Colonic mucosa (tissue), 4 donors: ENCODE results near the gene SPEG. TPM values are rescaled to one million over a fixed set of nuclear protein-coding genes. Genes with fewer than 3 reads are reported as not detected.

Experiments used
- DNase-seq: peaks from one replicate; pipeline ENCODE4 v3.0.0-alpha.2; 2020
- H3K27ac ChIP-seq: fragments of 200-600 bp; one replicate; pipeline ENCODE4 v1.8.0; 2021
- H3K27me3 ChIP-seq: fragments of 200-600 bp; one replicate; pipeline ENCODE4 v1.8.0; 2021
- H3K36me3 ChIP-seq: fragments of 200-600 bp; one replicate; pipeline ENCODE4 v1.8.0; 2021
- H3K4me1 ChIP-seq: fragments of 200-600 bp; one replicate; pipeline ENCODE4 v1.8.0; 2021; ENCODE audit warnings: mild to moderate bottlenecking
- H3K4me3 ChIP-seq: fragments of 200-600 bp; one replicate; pipeline ENCODE4 v1.8.0; 2021
- H3K9ac ChIP-seq, 2 donors: one replicate each; pipeline ENCODE4 v1.7.0; 2013; ENCODE audit warnings: control low read depth in 2 of 2, low read depth in 2 of 2, low read length in 2 of 2
- H3K9me3 ChIP-seq: fragments of 200-600 bp; one replicate; pipeline ENCODE4 v1.8.0; 2021
- CTCF ChIP-seq: fragments of 200-600 bp; IDR thresholded peaks from one replicate; pipeline ENCODE4 v1.8.0; 2022; ENCODE audit warnings: antibody characterized with exemption, mild to moderate bottlenecking
- intact Hi-C: fragments of 100-400 bp; cut with DNase I; formaldehyde crosslinking; loops from one replicate; pipeline ENCODE4 v1.14.1; 2022
- total RNA-seq, 2 donors: library from RNA; stranded (reverse); fragmentation: NEBNext Ultra II Directional in 1 of 2; extraction: Animal tissue kit (Norgen Biotek cat#: 25700) in 1 of 2; gene quantifications; one replicate each; pipeline ENCODE4 v1.2.1, GENCODE V29; 2021
- donor health status: healthy.
- donor health status: DM: no; HTN: no; CAD: no.
- donor health status: DM: no; HTN: no; CAD: no.

Gene SPEG
- total RNA-seq, 2 donors from 2014 or later: 6.2 to 19.3 TPM

DNA sequence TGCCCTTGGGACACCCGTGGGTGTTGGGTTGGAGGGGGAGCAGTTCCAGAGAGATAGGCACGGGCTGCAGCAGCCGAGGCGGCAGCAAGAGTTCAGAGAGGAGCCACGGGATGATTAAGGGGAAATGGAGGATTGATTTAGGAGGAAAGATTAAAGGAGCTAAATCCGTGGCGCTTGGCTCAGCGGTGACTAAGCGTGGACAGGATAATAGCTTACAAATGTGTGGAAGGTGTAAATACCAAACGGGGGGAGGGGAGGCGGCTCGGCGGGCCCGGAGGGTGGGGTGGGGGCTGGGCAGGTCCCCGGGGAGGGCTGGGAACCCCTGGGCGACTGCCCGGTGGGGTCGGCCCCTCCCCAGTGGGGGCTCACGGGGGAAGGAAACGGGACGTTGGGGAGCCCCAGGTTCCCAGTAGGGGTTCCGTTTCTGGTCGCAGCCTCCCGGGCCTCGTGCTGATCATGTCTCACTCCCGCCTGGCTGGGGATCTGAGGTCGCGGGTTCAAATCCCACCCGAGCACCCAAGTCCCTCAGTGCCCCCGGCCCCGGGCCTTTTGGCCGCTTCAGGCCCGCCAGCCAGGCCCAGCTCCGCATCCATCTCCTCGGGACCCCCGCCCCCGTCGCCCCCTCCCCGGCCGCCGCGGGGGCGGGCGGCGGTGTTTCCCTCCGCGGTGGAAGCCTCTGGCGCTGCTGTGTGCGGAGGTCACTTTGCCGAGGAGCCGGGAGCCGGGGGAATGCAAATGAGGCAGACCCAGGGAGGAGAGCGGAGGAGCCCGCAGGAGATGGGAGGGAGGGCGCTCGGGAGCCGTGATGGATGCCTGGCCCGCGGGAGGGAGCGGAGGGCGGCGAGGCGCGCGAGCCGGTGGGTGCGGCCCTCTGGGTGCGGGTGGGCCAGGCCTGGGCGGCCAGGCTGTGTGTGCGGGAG lies 87.7 kb downstream of the SPEG start:
- no peak for DNase-seq
- Histone ChIP-seq H3K27ac (no peak overlapping the region), H3K9ac (no peak overlapping the region)

DNA sequence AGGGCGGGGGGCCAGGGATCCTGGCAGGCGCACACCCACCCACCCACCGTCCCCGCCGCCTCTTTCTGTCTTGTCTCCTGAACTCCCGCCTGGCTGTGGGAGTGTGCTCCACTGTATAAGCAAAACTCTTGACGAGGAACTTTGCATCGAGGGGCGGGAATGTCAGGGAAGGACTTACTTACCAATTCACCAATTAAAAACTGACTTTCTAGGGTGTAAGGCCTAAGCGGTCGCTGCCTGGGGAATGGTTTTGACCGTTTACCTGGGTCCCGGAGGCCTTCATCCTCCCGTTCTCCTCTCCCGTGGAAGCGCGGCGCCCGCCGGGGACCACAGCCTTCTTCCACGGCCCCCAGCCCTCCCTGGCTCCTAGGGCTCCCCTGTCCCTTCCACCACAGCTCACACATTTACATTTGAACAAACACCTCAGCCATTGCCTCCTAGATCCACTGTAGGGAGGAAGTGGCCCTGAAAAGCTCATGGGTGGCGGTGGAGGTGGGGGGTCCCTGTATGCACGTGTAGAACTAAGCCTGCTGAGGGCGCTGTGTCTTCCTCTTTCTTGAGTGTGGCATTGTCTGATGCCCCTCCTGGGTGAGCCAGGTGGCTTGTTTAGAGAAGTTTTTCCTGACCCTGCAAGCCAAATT lies 88.5 kb downstream of the SPEG start:
- Histone ChIP-seq H3K27ac (no peak overlapping the region), H3K4me3 (no peak overlapping the region)
- no peak for DNase-seq

More for the DNA sequence above, 87.7 kb downstream of the SPEG start:
- no peak overlapping the region for H3K4me3 ChIP-seq
- no peak for TF ChIP-seq CTCF
- intact Hi-C loops: no loop called here
- H3K9me3 ChIP-seq: no peaks in the 10 kb centered on the region
- H3K27me3 ChIP-seq: peaks cover 35% of the 10 kb centered on the region
- H3K4me1 ChIP-seq: no peaks in the 10 kb centered on the region
- H3K36me3 ChIP-seq: no peaks in the 10 kb centered on the region

DNA sequence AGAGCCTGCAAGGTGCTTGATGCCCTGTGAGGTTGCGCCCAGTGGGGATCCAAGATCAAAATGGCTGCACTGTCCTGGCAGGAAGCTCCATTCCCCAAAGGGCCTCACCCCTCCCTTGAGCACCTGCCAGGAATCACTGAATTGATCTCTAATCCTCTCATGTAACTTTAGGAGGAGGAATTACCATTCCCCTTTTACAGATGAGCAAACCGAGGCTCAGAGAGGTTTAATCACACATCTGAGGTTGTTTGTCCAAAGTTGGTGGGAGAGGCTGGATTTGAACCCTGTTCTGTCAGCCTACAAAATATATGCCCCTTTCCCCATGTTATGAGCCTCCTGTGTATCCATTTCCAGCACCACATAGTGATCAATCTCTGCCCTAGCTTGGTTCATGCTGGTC lies 90.2 kb downstream of the SPEG start:
- Histone ChIP-seq H3K4me3 (no peak overlapping the region), H3K9ac (no peak overlapping the region), H3K4me1 (no peaks in the 10 kb centered on the region), H3K27ac (no peak overlapping the region), H3K9me3 (no peaks in the 10 kb centered on the region), H3K27me3 (peaks cover 45% of the 10 kb centered on the region), H3K36me3 (no peaks in the 10 kb centered on the region)
- TF ChIP-seq CTCF: no peak
- no peak for DNase-seq
- intact Hi-C loops: no loop called here

More for the DNA sequence above, 88.5 kb downstream of the SPEG start:
- Histone ChIP-seq H3K27me3 (peaks cover 35% of the 10 kb centered on the region), H3K4me1 (no peaks in the 10 kb centered on the region), H3K36me3 (no peaks in the 10 kb centered on the region), H3K9ac (no peak overlapping the region), H3K9me3 (no peaks in the 10 kb centered on the region)
- intact Hi-C loops: no loop called here
- TF ChIP-seq CTCF: no peak

DNA sequence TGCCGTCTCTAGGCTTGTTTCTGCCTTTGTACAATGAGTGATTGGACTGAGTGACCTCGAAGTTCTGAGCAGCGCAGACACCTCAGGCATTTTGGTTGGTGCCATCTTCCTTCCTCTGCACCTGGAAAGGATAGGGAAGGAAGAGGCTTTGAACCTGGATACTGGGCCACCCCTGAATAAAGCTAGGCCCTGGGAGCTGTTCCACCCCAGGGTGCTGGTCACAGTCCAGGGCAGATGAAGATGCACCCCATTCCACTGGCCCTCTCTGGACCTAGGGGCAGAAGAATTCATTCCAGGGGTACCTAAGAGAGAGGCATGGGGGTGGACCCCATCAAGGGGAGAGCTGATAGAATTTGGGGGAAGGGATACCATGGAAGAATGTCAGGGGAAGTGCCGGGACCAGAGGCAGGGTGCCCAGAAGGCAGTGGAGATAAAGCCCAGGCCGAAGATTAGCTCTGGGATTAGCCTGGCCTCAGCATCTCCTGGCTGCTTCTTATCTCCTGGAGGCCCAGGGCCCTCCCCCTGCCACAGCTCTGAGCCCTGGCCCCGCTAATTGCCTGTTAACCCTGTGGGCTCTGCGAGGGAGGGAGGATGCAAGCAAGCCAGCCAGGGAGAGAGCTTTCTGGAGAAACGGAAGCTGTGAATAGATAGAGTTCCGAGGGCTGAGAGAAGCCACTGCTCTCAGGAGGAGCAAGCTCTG lies 91.0 kb downstream of the SPEG start:
- Histone ChIP-seq H3K9ac (no peak overlapping the region), H3K4me3 (no peak overlapping the region), H3K9me3 (no peaks in the 10 kb centered on the region), H3K27me3 (peaks cover 46% of the 10 kb centered on the region), H3K4me1 (no peaks in the 10 kb centered on the region), H3K27ac (no peak overlapping the region), H3K36me3 (no peaks in the 10 kb centered on the region)
- no peak for DNase-seq
- TF ChIP-seq CTCF: no peak
- intact Hi-C loops: no loop called here

DNA sequence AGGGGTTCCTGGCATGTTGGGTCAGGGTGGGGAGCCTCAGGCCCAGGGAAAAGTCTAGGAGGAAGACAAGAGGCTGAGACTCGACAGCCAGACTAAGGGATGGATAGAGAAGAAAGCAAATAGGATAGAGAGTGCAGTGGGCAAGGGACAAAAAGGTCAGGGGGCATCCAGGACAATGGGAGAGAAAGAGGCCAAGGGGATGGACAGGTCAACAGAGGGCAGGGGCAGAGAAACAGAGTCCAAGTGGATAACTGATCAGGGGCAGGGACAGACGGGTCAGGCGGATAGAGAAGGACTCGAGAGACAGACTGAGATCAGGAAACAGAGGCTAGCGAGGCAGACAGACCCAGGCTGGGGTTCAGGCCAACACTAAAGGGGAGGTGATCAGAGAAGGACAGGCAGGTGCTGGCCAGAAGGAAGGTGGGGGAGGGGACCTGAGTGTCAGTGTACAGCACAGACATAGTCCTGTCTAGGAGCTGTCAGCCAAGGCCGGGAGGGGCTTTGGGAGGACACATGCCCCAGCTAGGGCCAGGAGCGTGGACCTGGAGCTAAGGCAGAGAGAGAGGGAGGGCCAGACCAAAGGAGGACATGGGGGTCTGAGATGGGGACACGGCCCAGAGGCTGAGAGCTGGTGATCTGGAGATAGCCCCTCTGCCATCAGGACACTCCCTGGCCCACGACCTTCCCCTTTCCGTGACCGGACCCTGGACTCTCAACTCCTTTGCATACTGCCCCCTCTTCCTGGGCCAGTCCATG lies 91.9 kb downstream of the SPEG start:
- Histone ChIP-seq H3K4me1 (no peaks in the 10 kb centered on the region), H3K9ac (no peak overlapping the region), H3K27me3 (peaks cover 38% of the 10 kb centered on the region), H3K4me3 (no peak overlapping the region), H3K36me3 (no peaks in the 10 kb centered on the region), H3K27ac (no peak overlapping the region), H3K9me3 (no peaks in the 10 kb centered on the region)
- DNase-seq: no peak
- intact Hi-C loops: no loop called here
- TF ChIP-seq CTCF: no peak
